IMR-90 (cell line): ENCODE data around the gene CHN1. TPM values are rescaled to one million over a fixed set of nuclear protein-coding genes. Genes with fewer than 3 reads are reported as not detected.

Experiments
- ATAC-seq: fragments of 200-7000 bp; cut with Tn5 transposase; 2 replicates; pipeline ENCODE4 v1.9.1; 2020; ENCODE audit warnings: low read depth, mild to moderate bottlenecking, moderate library complexity
- BruUV-seq: library from RNA; stranded (reverse); fragments of 400-500 nt; replicated peaks from 2 replicates; lab custom pipeline; 2021; lab: Mats Ljungman, UMichigan
- CTCF ChIA-PET: fragments of 300-600 bp; formaldehyde crosslinking; extraction: SDS; loops from one replicate; lab custom pipeline; 2021; ENCODE audit warnings: antibody characterized with exemption; lab: Yijun Ruan, JAX
- POLR2A ChIA-PET: fragments of 300-600 bp; sonication (Branson Sonifier 250); formaldehyde crosslinking; loops from one replicate; lab custom pipeline; 2022; ENCODE audit warnings: antibody characterized with exemption; ENCODE audit not compliant: unreplicated experiment; lab: Charles Lee
- DNase-seq: peaks from one replicate; pipeline ENCODE4 v3.0.0; 2013
- H2AFZ ChIP-seq: replicated peaks from 2 replicates; pipeline ENCODE3; 2013; ENCODE audit warnings: low read length, mild to moderate bottlenecking; ENCODE audit not compliant: poor library complexity
- H2AK5ac ChIP-seq: 2 replicates; pipeline ENCODE4 v1.6.1; 2013; ENCODE audit warnings: low read depth, low read length, inconsistent platforms
- H2AK9ac ChIP-seq: replicated peaks from 2 replicates; pipeline ENCODE3; 2013; ENCODE audit warnings: mild to moderate bottlenecking, low read depth, low read length, moderate library complexity; ENCODE audit not compliant: poor library complexity
- H2BK120ac ChIP-seq: 2 replicates; pipeline ENCODE4 v1.6.1; 2013; ENCODE audit warnings: low read depth, low read length, inconsistent platforms
- H2BK15ac ChIP-seq: 3 replicates; pipeline ENCODE4 v1.6.1; 2013; ENCODE audit warnings: low read depth, low read length, inconsistent platforms
- H2BK20ac ChIP-seq: 2 replicates; pipeline ENCODE4 v1.6.1; 2013; ENCODE audit warnings: low read depth, mild to moderate bottlenecking, inconsistent platforms, low read length, moderate library complexity
- H2BK5ac ChIP-seq: 2 replicates; pipeline ENCODE4 v1.6.1; 2013; ENCODE audit warnings: mild to moderate bottlenecking, low read depth, low read length, inconsistent platforms; ENCODE audit not compliant: poor library complexity, severe bottlenecking
- H3K14ac ChIP-seq: replicated peaks from 2 replicates; pipeline ENCODE4 v1.6.1; 2013; ENCODE audit warnings: low read depth, low read length, inconsistent platforms
- H3K18ac ChIP-seq: 2 replicates; pipeline ENCODE4 v1.6.1; 2013; ENCODE audit warnings: low read depth, low read length, control low read depth
- H3K23ac ChIP-seq: 2 replicates; pipeline ENCODE4 v1.6.1; 2013; ENCODE audit warnings: low read depth, low read length, inconsistent platforms
- H3K27ac ChIP-seq: 2 replicates; pipeline ENCODE4 v1.5.1; 2013; ENCODE audit warnings: mild to moderate bottlenecking, control low read depth, low read length; ENCODE audit not compliant: insufficient read depth
- H3K27me3 ChIP-seq: 2 replicates; pipeline ENCODE4 v1.6.1; 2013; ENCODE audit warnings: low read length; ENCODE audit not compliant: control insufficient read depth, insufficient read depth
- H3K36me3 ChIP-seq: 2 replicates; pipeline ENCODE4 v1.6.1; 2013; ENCODE audit warnings: low read length, mixed read lengths; ENCODE audit not compliant: control insufficient read depth, insufficient read depth
- H3K4ac ChIP-seq: 2 replicates; pipeline ENCODE4 v1.6.1; 2013; ENCODE audit warnings: low read depth, low read length, inconsistent platforms
- H3K4me1 ChIP-seq: 2 replicates; pipeline ENCODE4 v1.6.1; 2013; ENCODE audit warnings: low read length, mixed read lengths; ENCODE audit not compliant: control insufficient read depth, insufficient read depth
- H3K4me2 ChIP-seq: 2 replicates; pipeline ENCODE4 v1.6.1; 2013; ENCODE audit warnings: low read depth, mild to moderate bottlenecking, control low read depth, low read length, moderate library complexity
- H3K4me3 ChIP-seq: 2 replicates; pipeline ENCODE4 v1.5.1; 2013; ENCODE audit warnings: low read depth, mild to moderate bottlenecking, control low read depth, low read length, moderate library complexity; ENCODE audit not compliant: insufficient read depth
- H3K56ac ChIP-seq: 2 replicates; pipeline ENCODE4 v1.6.1; 2013; ENCODE audit warnings: low read length, inconsistent platforms; ENCODE audit not compliant: insufficient read depth; ENCODE audit errors: extremely low read depth
- H3K79me1 ChIP-seq, 2 experiments: 2 replicates each; pipeline ENCODE4 v1.6.1; 2013; ENCODE audit warnings: low read length in 2 of 2, inconsistent platforms in 1 of 2, low read depth in 1 of 2
- H3K9ac ChIP-seq: 2 replicates; pipeline ENCODE4 v1.6.1; 2013; ENCODE audit warnings: low read depth, low read length, control low read depth
- H3K9me1 ChIP-seq: 2 replicates; pipeline ENCODE4 v1.6.1; 2013; ENCODE audit warnings: low read length, inconsistent platforms; ENCODE audit not compliant: insufficient read depth
- H3K9me3 ChIP-seq: 2 replicates; pipeline ENCODE4 v1.6.1; 2013; ENCODE audit warnings: low read length; ENCODE audit not compliant: control insufficient read depth, insufficient read depth
- H4K20me1 ChIP-seq: 2 replicates; pipeline ENCODE4 v1.6.1; 2013; ENCODE audit warnings: low read length, inconsistent platforms; ENCODE audit not compliant: insufficient read depth
- H4K5ac ChIP-seq: 2 replicates; pipeline ENCODE4 v1.6.1; 2013; ENCODE audit warnings: mild to moderate bottlenecking, low read depth, low read length, control low read depth
- H4K8ac ChIP-seq, 2 experiments: 2 replicates each; pipeline ENCODE4 v1.6.1; 2013; ENCODE audit warnings: low read depth in 2 of 2, low read length in 2 of 2, control low read depth in 1 of 2, inconsistent platforms in 1 of 2
- H4K91ac ChIP-seq: 2 replicates; pipeline ENCODE4 v1.6.1; 2013; ENCODE audit warnings: low read depth, low read length, inconsistent platforms; ENCODE audit not compliant: insufficient read depth
- MAFK ChIP-seq: IDR thresholded peaks from 2 replicates; pipeline ENCODE4 v1.6.1; 2012; ENCODE audit warnings: low read depth, low read length, improper control_type of control experiment
- dilution Hi-C: fragments of 300-500 bp; cut with HindIII; formaldehyde crosslinking; loops from one replicate; pipeline ENCODE4 v1.14.3; 2018; ENCODE audit warnings: low sequenced_read_pairs; ENCODE audit not compliant: unreplicated experiment
- in situ Hi-C: fragments of 300-500 bp; cut with MboI; formaldehyde crosslinking; loops from 3 replicates; pipeline ENCODE4 v1.14.3; 2019; ENCODE audit warnings: low sequenced_read_pairs, inconsistent platforms, mixed read lengths
- intact Hi-C: fragments of 100-400 bp; cut with micrococcal nuclease; formaldehyde crosslinking; loops from 2 replicates; pipeline ENCODE4 v1.10.0; 2022
- polyA plus RNA-seq, 3 experiments: library from polyadenylated mRNA; depleted of rRNA; stranded (reverse); fragments of >200 nt; gene quantifications; 2 replicates each; pipeline ENCODE4 v1.2.3, GENCODE V29; 2012; ENCODE audit warnings: low replicate concordance in 1 of 3
- total RNA-seq: library from RNA; depleted of rRNA; stranded (reverse); fragments of >200 nt; gene quantifications from 2 replicates; pipeline ENCODE4 v1.2.3, GENCODE V29; 2012

The CHN1 gene
- total and polyA plus RNA-seq, 2 of the 4 experiments (the other 2 are of a cell fraction), result 58.4 to 66.9 TPM

DNA sequence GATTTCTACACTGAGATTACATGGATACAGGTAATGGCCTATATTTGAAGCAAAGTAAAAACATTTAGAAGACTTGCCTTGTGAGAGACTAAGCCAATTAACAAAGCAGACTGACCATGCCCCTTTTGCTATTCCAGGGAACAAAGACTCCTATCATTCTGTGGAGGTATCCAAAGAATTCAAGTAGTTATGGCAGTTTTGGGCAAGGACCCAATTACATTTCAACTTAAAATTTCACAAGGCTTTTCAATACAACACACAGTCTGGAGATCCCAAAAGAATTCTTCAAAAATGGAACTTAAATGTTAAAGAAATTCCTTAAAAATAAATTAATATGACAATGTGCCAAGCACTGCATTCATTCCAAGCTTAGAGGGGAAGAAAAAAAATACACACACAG lies 131.7 kb downstream of the CHN1 start:
- peak; percentile 52 for DNase-seq
- Histone ChIP-seq H3K9me3 (no peaks in the 10 kb centered on the region), H4K91ac (no peak overlapping the region), H3K18ac (no peak overlapping the region), H2BK120ac (no peak overlapping the region), H4K8ac (no peak overlapping the region), H2BK20ac (no peak overlapping the region), H3K36me3 (no peaks in the 10 kb centered on the region), H3K9ac (no peak overlapping the region), H3K4ac (no peak overlapping the region), H3K56ac (no peak overlapping the region), H3K4me2 (no peak overlapping the region), H3K23ac (no peak overlapping the region), H3K9me1 (no peaks in the 10 kb centered on the region), H4K5ac (no peak overlapping the region), H3K79me1 (no peaks in the 10 kb centered on the region), H3K14ac (no peak overlapping the region), H2AFZ (no peak overlapping the region), H3K4me3 (no peak overlapping the region), H2AK5ac (no peak overlapping the region), H2BK15ac (no peak overlapping the region), H2BK5ac (no peak overlapping the region), H3K27ac (no peak overlapping the region), H2AK9ac (no peak overlapping the region), H4K20me1 (no peaks in the 10 kb centered on the region), H3K4me1 (peaks cover 6% of the 10 kb centered on the region), H3K27me3 (no peaks in the 10 kb centered on the region)
- ChIA-PET CTCF (no interaction called here), POLR2A (interaction anchor here (0.6 kb wide), 1 partner anchor 276 kb away, joined by 3 read pairs; the partner anchor contains the start of gene WIPF1)
- dilution Hi-C loops, result no loop called here
- no TSS peak for BruUV-seq
- in situ Hi-C loops, result no loop called here
- peak; percentile 29; the same call in 1 of the 2 replicates for ATAC-seq
- TF ChIP-seq MAFK, result no peak
- intact Hi-C loops, result no loop called here
